Parathyroid adenoma (tissue), 2 donors: Measurements from ENCODE around the gene ZNF526.

Source experiments
- H2AFZ ChIP-seq: fragments of 300-600 bp; sonication (generic); one replicate; pipeline ENCODE4 v1.7.0; 2017; ENCODE audit warnings: antibody characterized with exemption, mild to moderate bottlenecking
- H3K27ac ChIP-seq: fragments of 300-600 bp; sonication (generic); one replicate; pipeline ENCODE4 v1.7.0; 2017
- H3K27me3 ChIP-seq: fragments of 300-600 bp; sonication (generic); one replicate; pipeline ENCODE4 v1.7.0; 2017; ENCODE audit warnings: low read length; ENCODE audit not compliant: control insufficient read depth, insufficient read depth
- H3K36me3 ChIP-seq: fragments of 300-600 bp; sonication (generic); one replicate; pipeline ENCODE4 v1.7.0; 2017; ENCODE audit warnings: low read length; ENCODE audit not compliant: control insufficient read depth, insufficient read depth
- H3K4me1 ChIP-seq: fragments of 300-600 bp; sonication (generic); one replicate; pipeline ENCODE4 v1.7.0; 2017; ENCODE audit warnings: control low read depth
- H3K4me2 ChIP-seq: fragments of 300-600 bp; sonication (generic); one replicate; pipeline ENCODE4 v1.7.0; 2017; ENCODE audit warnings: low read length
- H3K4me3 ChIP-seq: fragments of 300-600 bp; sonication (generic); one replicate; pipeline ENCODE4 v1.7.0; 2017; ENCODE audit warnings: low read depth, low read length
- H3K79me2 ChIP-seq: fragments of 300-600 bp; sonication (generic); one replicate; pipeline ENCODE4 v1.7.0; 2017; ENCODE audit warnings: control low read depth
- H3K9ac ChIP-seq: fragments of 300-600 bp; sonication (generic); one replicate; pipeline ENCODE4 v1.7.0; 2017; ENCODE audit warnings: mild to moderate bottlenecking
- H3K9me3 ChIP-seq: fragments of 300-600 bp; sonication (generic); one replicate; pipeline ENCODE4 v1.7.0; 2017; ENCODE audit warnings: low read length; ENCODE audit not compliant: control insufficient read depth
- TF ChIP-seq, protein P1 (sequence below): fragments of 300-600 bp; sonication (generic); IDR thresholded peaks from one replicate; pipeline ENCODE4 v1.7.0; 2017; ENCODE audit warnings: antibody characterized with exemption, mild to moderate bottlenecking
- donor health status: primary hyperparathyroidism.

ZNF526 gene

DNA sequence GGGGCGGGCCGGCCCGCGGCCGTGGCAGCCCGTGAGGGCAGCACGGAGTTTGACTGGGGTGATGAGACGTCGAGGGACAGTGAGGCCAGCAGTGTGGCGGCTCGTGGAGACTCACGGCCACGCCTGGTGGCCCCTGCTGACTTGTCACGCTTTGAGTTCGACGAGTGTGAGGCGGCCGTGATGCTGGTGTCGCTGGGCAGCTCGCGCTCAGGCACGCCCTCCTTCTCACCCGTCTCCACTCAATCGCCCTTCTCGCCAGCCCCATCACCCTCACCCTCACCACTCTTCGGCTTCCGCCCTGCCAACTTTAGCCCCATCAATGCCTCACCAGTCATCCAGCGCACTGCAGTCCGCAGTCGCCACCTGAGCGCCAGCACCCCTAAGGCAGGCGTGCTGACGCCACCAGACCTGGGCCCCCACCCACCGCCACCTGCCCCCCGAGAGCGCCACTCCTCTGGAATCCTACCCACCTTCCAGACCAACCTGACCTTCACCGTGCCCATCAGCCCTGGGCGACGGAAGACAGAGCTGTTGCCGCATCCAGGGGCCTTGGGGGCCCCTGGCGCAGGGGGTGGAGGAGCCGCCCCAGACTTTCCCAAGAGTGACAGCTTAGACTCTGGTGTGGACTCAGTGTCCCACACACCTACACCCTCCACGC is 53.4 kb downstream of the ZNF526 start:
- Histone ChIP-seq H3K4me1 (peaks cover 24% of the 10 kb centered on the region), H3K36me3 (no peaks in the 10 kb centered on the region), H2AFZ (no peak overlapping the region), H3K79me2 (peaks cover 62% of the 10 kb centered on the region), H3K27ac (no peak overlapping the region), H3K4me2 (no peak overlapping the region), H3K27me3 (no peaks in the 10 kb centered on the region), H3K9me3 (no peaks in the 10 kb centered on the region), H3K4me3 (no peak overlapping the region), H3K9ac (no peak overlapping the region)
- TF ChIP-seq, protein P1, sequence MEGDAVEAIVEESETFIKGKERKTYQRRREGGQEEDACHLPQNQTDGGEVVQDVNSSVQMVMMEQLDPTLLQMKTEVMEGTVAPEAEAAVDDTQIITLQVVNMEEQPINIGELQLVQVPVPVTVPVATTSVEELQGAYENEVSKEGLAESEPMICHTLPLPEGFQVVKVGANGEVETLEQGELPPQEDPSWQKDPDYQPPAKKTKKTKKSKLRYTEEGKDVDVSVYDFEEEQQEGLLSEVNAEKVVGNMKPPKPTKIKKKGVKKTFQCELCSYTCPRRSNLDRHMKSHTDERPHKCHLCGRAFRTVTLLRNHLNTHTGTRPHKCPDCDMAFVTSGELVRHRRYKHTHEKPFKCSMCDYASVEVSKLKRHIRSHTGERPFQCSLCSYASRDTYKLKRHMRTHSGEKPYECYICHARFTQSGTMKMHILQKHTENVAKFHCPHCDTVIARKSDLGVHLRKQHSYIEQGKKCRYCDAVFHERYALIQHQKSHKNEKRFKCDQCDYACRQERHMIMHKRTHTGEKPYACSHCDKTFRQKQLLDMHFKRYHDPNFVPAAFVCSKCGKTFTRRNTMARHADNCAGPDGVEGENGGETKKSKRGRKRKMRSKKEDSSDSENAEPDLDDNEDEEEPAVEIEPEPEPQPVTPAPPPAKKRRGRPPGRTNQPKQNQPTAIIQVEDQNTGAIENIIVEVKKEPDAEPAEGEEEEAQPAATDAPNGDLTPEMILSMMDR = no peak

DNA sequence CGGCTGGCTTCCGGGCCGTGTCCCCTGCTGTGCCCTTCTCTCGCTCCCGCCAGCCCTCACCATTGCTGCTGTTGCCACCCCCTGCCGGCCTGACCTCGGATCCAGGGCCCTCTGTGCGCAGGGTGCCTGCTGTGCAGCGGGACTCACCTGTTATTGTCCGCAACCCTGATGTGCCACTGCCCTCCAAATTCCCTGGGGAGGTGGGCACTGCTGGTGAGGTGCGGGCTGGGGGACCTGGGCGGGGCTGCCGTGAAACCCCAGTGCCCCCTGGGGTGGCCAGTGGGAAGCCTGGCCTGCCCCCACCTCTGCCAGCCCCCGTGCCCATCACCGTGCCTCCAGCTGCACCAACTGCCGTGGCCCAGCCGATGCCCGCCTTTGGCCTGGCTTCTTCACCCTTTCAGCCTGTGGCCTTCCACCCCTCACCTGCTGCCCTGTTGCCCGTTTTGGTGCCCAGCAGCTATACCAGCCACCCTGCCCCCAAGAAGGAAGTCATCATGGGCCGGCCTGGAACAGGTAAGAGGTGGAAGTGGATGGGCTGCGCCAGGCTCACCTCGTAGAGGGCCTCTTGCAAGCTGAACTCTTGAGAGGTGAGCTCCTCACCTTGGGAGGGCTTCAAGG is 54.1 kb downstream of the ZNF526 start:
- Histone ChIP-seq H3K9me3 (no peaks in the 10 kb centered on the region), H3K4me3 (no peak overlapping the region), H3K36me3 (no peaks in the 10 kb centered on the region), H3K4me1 (peaks cover 31% of the 10 kb centered on the region), H3K79me2 (peaks cover 66% of the 10 kb centered on the region), H3K27me3 (no peaks in the 10 kb centered on the region), H3K9ac (no peak overlapping the region), H2AFZ (no peak overlapping the region), H3K27ac (no peak overlapping the region), H3K4me2 (no peak overlapping the region)
- TF ChIP-seq, protein P1 = no peak

DNA sequence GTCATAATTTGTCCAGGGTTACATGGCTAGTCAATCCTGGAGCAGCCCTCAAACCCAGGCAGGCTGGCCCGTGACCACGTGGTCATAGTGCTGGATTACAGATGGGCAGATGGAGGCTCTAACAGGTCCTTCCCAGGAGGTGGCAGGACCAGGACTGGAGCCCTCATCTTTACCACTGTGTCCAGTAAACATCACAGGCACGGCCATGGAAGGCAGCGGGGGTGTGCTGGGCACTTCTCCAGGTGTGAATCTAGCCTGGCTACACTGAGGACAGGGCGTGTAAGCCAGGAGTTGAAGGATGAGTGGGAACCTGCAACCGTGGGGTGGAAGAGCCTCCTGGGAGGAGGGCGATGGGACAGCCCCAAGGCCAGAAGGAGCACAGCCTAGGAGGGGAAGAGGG is 55.0 kb downstream of the ZNF526 start:
- TF ChIP-seq, protein P1 = no peak
- H3K27ac ChIP-seq = no peak overlapping the region
- H3K27me3 ChIP-seq = no peaks in the 10 kb centered on the region
- H3K36me3 ChIP-seq = no peaks in the 10 kb centered on the region
- no peak overlapping the region for H3K4me2 ChIP-seq
- no peak overlapping the region for H3K9ac ChIP-seq
- H3K4me1 ChIP-seq = peaks cover 33% of the 10 kb centered on the region
- no peak overlapping the region for H3K4me3 ChIP-seq
- no peaks in the 10 kb centered on the region for H3K9me3 ChIP-seq
- peaks cover 60% of the 10 kb centered on the region for H3K79me2 ChIP-seq
- H2AFZ ChIP-seq = no peak overlapping the region

DNA sequence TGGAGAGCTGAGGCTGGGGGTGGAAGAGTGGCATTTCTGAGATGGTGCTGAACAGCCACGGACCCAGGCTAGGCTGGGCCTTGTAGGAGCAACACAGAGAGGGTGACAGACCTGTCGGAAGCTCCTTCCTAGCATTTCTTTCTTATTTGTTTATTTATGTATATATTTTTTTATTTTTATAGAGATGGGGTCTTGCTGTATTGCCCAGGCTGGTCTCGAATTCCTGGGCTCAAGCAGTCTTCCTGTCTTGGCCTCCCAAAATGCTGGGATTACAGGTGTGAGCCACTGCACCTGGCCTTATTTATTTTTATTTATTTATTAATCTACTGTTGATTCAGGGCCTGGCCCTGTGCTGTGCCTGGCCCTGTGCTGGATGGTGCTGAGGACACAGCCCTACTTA is 55.4 kb downstream of the ZNF526 start:
- Histone ChIP-seq H3K4me1 (peaks cover 28% of the 10 kb centered on the region), H3K27ac (no peak overlapping the region), H3K27me3 (no peaks in the 10 kb centered on the region), H3K79me2 (peaks cover 56% of the 10 kb centered on the region), H3K4me3 (no peak overlapping the region), H3K4me2 (no peak overlapping the region), H3K9me3 (no peaks in the 10 kb centered on the region), H3K36me3 (no peaks in the 10 kb centered on the region), H2AFZ (no peak overlapping the region), H3K9ac (no peak overlapping the region)
- TF ChIP-seq, protein P1 = no peak

DNA sequence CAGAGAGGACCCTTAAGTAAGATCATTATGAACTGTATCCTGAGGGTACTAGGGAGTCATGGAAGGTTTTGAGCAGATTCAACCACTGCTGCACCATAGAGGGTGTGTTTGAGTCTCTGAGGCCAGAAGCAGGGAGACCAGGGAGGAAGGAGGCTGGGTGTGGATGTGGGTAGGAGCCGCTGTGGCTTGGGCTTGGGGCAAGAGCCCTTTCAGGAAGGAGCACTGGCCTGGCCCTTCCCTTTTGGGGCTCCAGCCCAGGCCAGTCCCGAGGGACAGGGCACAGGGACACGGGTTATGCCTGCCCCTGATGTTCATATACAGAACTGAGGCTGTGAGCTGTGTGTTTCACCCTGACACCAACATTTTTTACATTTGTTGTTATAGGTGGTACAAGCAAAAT is 56.2 kb downstream of the ZNF526 start:
- TF ChIP-seq, protein P1 = no peak
- H3K4me1 ChIP-seq = peaks cover 25% of the 10 kb centered on the region
- no peak overlapping the region for H3K27ac ChIP-seq
- no peak overlapping the region for H3K4me3 ChIP-seq
- peaks cover 50% of the 10 kb centered on the region for H3K79me2 ChIP-seq
- H3K27me3 ChIP-seq = no peaks in the 10 kb centered on the region
- no peak overlapping the region for H2AFZ ChIP-seq
- H3K36me3 ChIP-seq = no peaks in the 10 kb centered on the region
- no peak overlapping the region for H3K9ac ChIP-seq
- H3K9me3 ChIP-seq = no peaks in the 10 kb centered on the region
- no peak overlapping the region for H3K4me2 ChIP-seq
